Testis (tissue), 3 donors: Measurements from ENCODE around the gene CGB7. TPM values are rescaled to one million over a fixed set of nuclear protein-coding genes. Genes with fewer than 3 reads are reported as not detected.

ENCODE experiments used
- DNase-seq: peaks from one replicate; pipeline ENCODE4 v3.0.0-alpha.2; 2019
- H3K27ac ChIP-seq, 2 donors: fragments of 200-600 bp; sonication (generic); one replicate each; pipeline ENCODE4 v1.5.1; 2019
- H3K27me3 ChIP-seq: fragments of 200-600 bp; sonication (generic); one replicate; pipeline ENCODE4 v1.5.1; 2019
- H3K36me3 ChIP-seq: fragments of 200-600 bp; sonication (generic); one replicate; pipeline ENCODE4 v1.5.1; 2017; ENCODE audit warnings: low read depth; ENCODE audit errors: missing control alignments
- H3K4me1 ChIP-seq: fragments of 200-600 bp; sonication (generic); one replicate; pipeline ENCODE4 v1.5.1; 2019
- H3K4me3 ChIP-seq, 2 donors: fragments of 200-600 bp; sonication (generic); one replicate each; pipeline ENCODE4 v1.5.1; 2017 to 2019
- H3K9me3 ChIP-seq: fragments of 200-600 bp; sonication (generic); one replicate; pipeline ENCODE4 v1.5.1; 2017
- POLR2A ChIP-seq: fragments of 450-650 bp; IDR thresholded peaks from one replicate; pipeline ENCODE4 v1.6.1; 2017; ENCODE audit warnings: antibody characterized with exemption, mild to moderate bottlenecking, moderate library complexity
- WGBS, 2 donors: methylation state at CpG; one replicate each; pipeline ENCODE4 v1.1.5; 2018; 5-methylcytosine and 5-hydroxymethylcytosine counted together
- intact Hi-C: fragments of 100-400 bp; cut with DNase I; formaldehyde crosslinking; loops from one replicate; pipeline ENCODE4 v1.15.1; 2023; ENCODE audit warnings: low total_unique reads
- polyA plus RNA-seq: library from polyadenylated mRNA; stranded (reverse); fragments of 350-450 nt; fragmentation: Illumina TruSeq; extraction: RNeasy Lipid Tissue Mini Kit (QIAGEN cat#74804); gene quantifications from one replicate; pipeline ENCODE4 v1.2.3, GENCODE V29; 2014; ENCODE audit warnings: low read depth, low replicate concordance; ENCODE audit not compliant: insufficient read depth
- total RNA-seq, 2 donors: library from RNA; depleted of rRNA; stranded (reverse); fragments of >200 nt; gene quantifications; one replicate each; pipeline ENCODE4 v1.2.3, GENCODE V29; 2016
- TF ChIP-seq, protein P1 (sequence below), 3 experiments: fragments of 450-650 bp in 2 of 3; fragments of 200-600 bp in 1 of 3; sonication (generic) in 1 of 3; IDR thresholded peaks; one replicate each; pipeline ENCODE4 v1.5.1; 2016 to 2019; ENCODE audit warnings: antibody characterized with exemption in 3 of 3, mild to moderate bottlenecking in 2 of 3, moderate library complexity in 1 of 3

Gene CGB7
- total and polyA plus RNA-seq, 3 donors from 2014 or later = 1.7 to 3.8 (median 3.0) TPM

DNA sequence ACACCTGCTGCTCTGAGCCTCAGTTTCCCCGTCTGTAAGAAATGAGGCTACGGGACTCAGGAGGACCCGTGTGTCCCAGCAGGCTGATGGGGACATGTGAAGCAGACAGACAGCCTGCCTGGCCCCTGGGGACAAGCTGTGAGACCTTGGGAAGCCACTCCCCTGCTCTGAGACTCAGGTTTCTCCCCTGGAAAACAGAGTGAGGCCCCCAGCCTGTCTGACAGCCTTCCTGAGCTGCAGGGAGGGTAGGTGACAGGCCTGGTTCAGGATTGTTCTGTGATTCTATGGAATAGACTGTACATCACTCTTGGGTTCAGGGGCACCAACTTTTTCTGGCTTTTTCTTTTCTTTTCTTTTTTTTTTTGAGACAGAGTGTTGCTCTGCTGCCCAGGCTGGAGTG is 10.0 kb upstream of the CGB7 start:
- Histone ChIP-seq H3K36me3 (no peaks in the 10 kb centered on the region), H3K4me3 (no peak overlapping the region), H3K27me3 (no peaks in the 10 kb centered on the region), H3K27ac (no peak overlapping the region), H3K4me1 (peaks cover 13% of the 10 kb centered on the region), H3K9me3 (no peaks in the 10 kb centered on the region)
- TF ChIP-seq POLR2A = no peak
- TF ChIP-seq, protein P1, sequence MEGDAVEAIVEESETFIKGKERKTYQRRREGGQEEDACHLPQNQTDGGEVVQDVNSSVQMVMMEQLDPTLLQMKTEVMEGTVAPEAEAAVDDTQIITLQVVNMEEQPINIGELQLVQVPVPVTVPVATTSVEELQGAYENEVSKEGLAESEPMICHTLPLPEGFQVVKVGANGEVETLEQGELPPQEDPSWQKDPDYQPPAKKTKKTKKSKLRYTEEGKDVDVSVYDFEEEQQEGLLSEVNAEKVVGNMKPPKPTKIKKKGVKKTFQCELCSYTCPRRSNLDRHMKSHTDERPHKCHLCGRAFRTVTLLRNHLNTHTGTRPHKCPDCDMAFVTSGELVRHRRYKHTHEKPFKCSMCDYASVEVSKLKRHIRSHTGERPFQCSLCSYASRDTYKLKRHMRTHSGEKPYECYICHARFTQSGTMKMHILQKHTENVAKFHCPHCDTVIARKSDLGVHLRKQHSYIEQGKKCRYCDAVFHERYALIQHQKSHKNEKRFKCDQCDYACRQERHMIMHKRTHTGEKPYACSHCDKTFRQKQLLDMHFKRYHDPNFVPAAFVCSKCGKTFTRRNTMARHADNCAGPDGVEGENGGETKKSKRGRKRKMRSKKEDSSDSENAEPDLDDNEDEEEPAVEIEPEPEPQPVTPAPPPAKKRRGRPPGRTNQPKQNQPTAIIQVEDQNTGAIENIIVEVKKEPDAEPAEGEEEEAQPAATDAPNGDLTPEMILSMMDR (IDR thresholded peaks at IDR 0.05) = no peak
- 53 to 68% methylated on average over 3 of the region's 3 CpGs for WGBS, 2 donors
- no peak for DNase-seq
- intact Hi-C loops = no loop called here

DNA sequence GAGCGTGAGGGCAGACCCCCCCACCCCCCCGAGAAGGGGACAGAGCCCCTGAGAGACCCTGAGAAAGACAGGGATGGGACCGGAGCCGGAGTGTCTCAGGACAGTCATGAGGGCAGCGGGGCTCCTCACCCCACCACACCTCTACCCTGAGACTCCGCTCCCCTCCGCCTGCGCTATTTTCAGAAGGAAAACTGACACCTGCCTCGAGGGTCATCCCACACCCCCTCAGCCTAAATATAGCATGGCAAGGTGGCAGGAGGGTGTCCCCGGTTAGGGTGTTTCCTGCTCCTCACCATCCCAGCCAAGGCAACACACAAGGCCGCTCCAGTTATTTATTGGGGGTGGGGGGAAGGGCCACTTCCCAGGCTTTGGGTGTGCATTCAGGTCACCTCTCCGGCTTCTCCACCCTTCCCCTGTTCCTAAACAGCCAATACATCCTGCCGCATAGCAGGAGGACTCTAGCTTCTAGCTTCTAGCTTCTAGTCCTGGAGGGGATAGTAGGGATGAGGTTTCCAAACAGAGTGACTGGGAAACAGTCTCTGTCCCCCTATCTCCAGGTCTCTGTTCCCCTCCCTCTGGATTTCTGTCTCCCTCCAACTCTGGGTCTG is 8.5 kb upstream of the CGB7 start:
- TF ChIP-seq POLR2A = no peak
- TF ChIP-seq, protein P1 (IDR thresholded peaks at IDR 0.05) = no peak
- WGBS, 2 donors = 57 to 65% methylated on average over 13 of the region's 13 CpGs
- no peak overlapping the region for H3K4me3 ChIP-seq
- intact Hi-C loops = no loop called here
- no peaks in the 10 kb centered on the region for H3K36me3 ChIP-seq
- DNase-seq = no peak
- no peaks in the 10 kb centered on the region for H3K9me3 ChIP-seq
- H3K27ac ChIP-seq = no peak overlapping the region
- peaks cover 13% of the 10 kb centered on the region for H3K4me1 ChIP-seq
- H3K27me3 ChIP-seq = no peaks in the 10 kb centered on the region

DNA sequence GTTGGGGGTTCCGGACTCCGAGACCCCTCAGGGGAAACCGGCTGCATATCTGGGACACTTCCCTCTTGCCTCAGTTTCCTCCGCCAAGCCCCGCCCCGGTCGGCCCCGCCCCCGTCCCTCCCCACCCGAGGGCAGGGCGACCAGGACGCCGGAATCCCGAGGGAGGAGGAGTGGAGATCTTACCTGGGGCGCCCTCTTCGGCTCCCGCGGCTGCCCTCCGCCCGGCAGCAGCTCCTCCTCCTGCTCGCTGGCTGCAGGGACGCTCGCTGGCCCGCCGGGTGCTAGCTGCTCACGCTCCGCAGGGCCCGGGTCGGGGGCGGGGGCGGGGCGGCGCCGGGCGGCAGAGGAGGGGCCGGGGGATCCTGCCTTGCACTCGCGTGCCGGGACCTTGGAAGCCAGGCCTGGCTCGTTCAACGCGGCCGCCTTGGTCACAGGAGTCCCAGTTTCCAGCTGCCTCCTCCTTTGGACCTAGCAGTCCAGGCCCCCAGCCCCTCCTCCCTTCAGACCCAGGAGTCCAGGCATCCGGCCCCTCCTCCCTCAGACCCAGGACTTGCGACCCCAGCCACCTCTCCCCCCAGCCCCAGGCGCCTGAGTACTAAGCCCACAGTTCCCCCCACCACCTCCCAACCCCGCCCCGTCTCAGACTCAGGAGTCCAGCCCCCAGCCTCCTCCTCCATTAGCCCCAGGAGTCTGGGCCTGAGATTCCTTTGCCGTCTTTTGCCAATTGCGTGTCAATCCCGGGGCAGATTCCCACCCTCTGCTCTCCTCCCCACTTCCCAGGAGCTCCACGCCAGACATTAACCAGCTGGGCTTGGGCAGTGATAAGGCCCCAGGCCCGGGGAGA is 7.4 kb upstream of the CGB7 start, which contains the start of gene NTF4:
Gene NTF4, minus strand, starts transcription at position 51 of the 844 bp plus-strand sequence. CDS start 2,821 bp downstream, outside the sequence.
- intact Hi-C loops = no loop called here
- H3K27ac ChIP-seq = no peak within 1 kb of the TSS
- no peaks in the 10 kb centered on the region for H3K36me3 ChIP-seq
- H3K4me3 ChIP-seq = peak within 1 kb of the TSS; percentile 18 to 27
- H3K4me1 ChIP-seq = peaks cover 13% of the 10 kb centered on the region
- H3K27me3 ChIP-seq = no peaks in the 10 kb centered on the region
- H3K9me3 ChIP-seq = no peaks in the 10 kb centered on the region
- 5 to 19% methylated on average over 7 to 45 of the region's 53 CpGs for WGBS, 2 donors
- TF ChIP-seq, protein P1 (IDR thresholded peaks at IDR 0.05) = no peak
- TF ChIP-seq POLR2A = no peak
- DNase-seq = no peak

DNA sequence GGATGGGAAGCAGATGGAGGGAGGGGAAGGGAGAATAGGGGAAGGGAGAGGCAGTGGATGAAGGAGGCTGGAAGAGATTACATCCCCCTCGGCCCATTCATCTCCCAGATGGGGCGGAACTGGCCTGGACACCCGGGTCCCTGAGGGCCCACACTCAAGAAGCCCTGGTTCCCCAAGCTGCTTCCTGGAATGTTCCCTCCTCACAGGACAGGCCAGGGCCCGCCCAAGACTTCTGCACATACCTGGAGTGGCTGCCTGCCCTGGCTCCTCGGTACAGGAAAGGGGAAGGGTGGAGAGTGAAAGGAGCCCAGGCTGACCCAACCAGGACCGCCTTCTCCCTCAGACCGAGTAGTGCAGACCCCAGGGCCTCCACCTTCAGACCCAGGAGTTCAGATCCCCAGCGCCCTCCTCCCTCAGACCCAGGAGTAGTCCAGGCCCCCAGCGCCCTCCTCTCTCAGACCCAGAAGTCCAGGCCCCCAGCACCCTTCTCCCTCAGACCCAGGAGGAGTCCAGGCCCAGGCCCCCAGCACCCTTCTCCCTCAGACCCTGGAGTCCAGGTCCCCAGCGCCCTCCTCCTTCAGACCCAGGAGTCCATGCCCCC is 6.6 kb upstream of the CGB7 start:
- peaks cover 13% of the 10 kb centered on the region for H3K4me1 ChIP-seq
- WGBS, 2 donors = 37 to 50% methylated on average over 9 to 10 of the region's 10 CpGs
- H3K27me3 ChIP-seq = no peaks in the 10 kb centered on the region
- no peak overlapping the region for H3K27ac ChIP-seq
- H3K36me3 ChIP-seq = no peaks in the 10 kb centered on the region
- no peaks in the 10 kb centered on the region for H3K9me3 ChIP-seq
- intact Hi-C loops = no loop called here
- TF ChIP-seq, protein P1 (IDR thresholded peaks at IDR 0.05) = no peak
- no peak for TF ChIP-seq POLR2A
- H3K4me3 ChIP-seq = no peak overlapping the region
- no peak for DNase-seq
